NCI-H128 (cell line): ENCODE measurements around the gene PLEKHA5.

Source experiments
- DNase-seq: peaks from one replicate; lab custom pipeline; 2025; ENCODE audit not compliant: unreplicated experiment; lab: John Stamatoyannopoulos, UW

Gene PLEKHA5

DNA sequence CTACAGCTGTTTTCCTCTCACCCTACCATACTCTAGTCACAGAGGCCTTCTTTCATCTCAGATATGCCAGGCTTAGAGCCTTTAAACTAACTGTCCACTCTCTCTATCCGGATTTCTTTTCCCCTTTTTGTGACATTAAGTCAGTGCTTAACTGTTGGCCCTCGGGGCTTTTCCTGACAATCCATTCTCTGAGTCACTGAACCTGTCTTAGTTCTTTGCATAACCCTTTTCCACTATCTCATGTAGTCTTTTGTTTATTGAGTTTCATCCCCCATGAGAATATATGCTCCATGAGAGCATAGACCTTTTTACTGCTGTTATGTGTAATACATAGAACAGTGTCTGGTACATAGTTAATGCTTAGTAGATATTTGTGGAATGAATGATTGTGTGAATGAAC, 68.7 kb downstream of the PLEKHA5 start:
- no peak for DNase-seq

DNA sequence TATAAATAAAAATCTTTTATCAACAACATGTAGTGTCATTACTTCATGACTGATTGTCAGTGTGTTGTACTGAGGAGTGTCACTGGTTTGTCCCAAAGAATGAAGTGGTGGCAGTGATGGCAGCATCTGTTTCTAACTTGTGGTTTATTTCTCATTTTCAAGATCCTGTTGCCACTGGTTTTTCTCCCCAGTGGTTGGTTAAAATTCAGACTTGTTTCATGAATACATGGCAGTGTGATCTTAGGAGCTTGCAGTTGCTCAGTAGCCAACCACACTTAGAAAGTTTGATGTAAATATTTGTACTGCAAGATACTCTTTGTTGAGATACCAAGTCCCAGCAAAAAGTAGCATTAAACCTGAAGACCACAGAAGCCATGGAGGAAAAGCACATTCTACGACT, 69.8 kb downstream of the PLEKHA5 start:
- DNase-seq = no peak

DNA sequence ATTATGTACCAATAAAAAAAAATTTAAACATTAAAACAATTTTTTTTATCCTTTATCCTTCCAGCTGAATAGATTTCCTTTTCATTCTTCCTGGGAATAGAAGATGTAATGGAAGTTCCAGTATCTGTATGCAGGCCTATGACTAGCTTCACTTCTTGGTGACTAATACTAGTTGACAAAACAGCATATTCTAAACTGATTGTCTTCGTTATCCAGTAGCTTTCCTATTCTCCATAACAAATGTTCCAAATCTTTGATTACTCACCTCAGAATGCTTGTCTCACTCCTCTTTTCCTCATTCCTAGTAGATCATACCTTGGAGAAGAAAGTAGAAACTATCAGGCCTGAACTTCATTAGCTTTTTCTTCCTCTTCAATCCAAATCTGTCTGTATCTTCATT, 70.7 kb downstream of the PLEKHA5 start:
- no peak for DNase-seq

- no peak for DNase-seq
Observed at GRCh38 chr12:19201661-19202060, 72.1 kb downstream of the PLEKHA5 start.

GRCh38 chr12:19203013-19203412, 73.5 kb downstream of the PLEKHA5 start:
- no peak for DNase-seq

- no peak for DNase-seq
Observed at GRCh38 chr12:19203539-19204506, 74.3 kb downstream of the PLEKHA5 start.

DNA sequence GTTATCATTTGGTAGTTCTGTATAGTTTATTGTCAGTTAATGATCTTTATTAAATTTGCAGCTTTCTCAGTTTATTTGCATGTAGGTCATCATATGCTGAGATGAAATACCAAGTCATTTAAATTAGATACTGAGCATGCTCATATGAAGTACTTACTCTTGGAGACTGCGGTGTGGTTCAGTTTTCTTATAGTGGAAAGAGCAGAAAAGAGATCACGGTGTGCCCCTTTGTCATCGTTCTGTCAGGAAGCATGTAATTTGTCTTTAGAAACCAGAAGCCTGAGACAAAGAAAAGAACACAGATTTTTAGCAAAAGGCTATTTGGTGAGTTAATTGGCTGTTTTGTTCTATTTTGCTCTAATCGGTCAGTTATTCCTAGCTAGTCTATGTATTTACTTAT, 75.6 kb downstream of the PLEKHA5 start:
- DNase-seq = no peak

DNA sequence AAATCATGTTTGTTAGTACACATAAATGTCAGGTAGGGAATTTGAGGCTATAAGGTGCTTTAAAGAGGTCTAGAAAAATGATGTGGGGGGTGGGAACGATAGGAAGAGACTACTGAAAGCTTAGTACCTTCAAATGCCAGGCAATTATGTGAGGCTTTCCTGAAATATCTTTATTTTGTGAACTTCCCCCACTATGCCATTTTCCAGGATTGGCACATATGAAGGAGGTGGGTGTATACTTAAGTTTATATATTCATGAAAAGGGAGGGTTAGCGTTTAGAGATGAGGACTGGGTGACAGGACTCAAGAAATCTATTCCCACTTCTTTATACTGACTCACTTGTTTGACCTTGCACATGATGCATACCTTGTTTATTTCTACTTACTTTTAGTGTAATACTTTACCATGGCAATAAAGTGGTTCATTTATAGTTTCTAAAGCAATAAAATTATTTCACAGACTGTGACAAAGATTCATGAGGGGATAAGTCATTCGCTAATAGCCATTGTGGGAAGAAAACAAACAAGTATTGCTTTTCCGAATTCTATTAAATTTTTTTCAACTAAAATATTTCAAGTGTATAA, 77.1 kb downstream of the PLEKHA5 start:
- no peak for DNase-seq

- no peak for DNase-seq
Observed at GRCh38 chr12:19208456-19208855, 78.9 kb downstream of the PLEKHA5 start.

- DNase-seq = no peak
Observed at GRCh38 chr12:19209661-19210060, 80.1 kb downstream of the PLEKHA5 start.

DNA sequence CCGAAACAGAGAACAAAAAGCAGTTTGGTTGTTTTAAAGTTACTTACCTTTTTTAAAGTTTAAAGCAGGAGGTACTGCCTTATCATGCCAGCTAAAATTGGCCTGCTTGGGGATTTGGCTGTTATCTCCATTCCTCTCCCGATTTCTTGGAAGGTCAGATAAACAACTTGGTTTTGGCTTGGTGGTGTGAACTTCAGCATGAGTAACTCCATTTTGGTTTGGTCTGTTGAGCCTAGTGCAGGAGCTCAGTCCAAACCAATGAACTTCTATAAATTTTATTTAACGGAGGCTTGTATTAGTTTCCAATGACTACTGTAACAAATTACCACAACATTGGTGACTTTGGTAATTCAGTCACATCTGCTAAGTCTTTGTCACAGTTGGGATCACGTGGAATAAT, 82.3 kb downstream of the PLEKHA5 start:
- DNase-seq = no peak

DNA sequence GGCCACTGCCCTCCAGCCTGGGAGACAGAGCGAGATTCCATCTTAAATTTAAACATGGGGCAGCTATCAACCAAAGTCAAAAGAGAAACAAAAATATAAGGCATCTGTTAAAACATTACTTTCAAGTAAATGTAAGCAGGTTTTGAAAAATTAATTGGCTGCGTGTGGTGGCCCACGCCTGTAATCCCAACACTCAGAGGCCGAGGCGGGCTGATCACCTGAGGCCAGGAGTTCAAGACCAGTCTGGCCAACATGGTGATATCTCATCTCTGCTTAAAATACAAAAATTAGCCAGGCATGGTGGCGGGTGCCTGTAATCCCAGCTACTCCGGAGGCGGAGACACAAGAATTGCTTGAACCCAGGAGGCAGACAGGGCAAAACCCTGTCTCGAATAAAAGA, 82.7 kb downstream of the PLEKHA5 start:
- no peak for DNase-seq

GRCh38 chr12:19214020-19214419, 84.5 kb downstream of the PLEKHA5 start:
- no peak for DNase-seq

GRCh38 chr12:19215115-19215514, 85.6 kb downstream of the PLEKHA5 start:
- DNase-seq = no peak

DNA sequence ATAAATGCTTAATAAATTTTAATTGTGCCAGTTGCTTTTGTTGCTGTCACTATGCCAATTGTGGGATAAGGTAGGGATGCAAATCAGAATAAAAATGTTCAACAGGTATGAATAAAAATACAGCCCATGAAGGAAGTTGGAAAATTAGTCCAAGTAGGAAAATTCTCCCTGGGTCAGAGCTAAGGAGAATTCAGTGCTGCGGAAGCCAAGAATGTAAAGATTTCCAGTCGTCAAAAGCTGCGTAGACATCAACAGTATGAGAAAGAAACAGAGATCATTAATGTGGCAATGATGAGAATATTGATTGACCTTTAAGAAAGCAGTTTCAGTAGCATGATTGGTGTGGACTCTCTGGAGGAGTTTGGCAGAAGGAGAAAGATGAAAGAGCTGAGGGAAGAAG, 87.9 kb downstream of the PLEKHA5 start:
- DNase-seq = no peak

GRCh38 chr12:19220205-19220604, 90.7 kb downstream of the PLEKHA5 start:
- no peak for DNase-seq

- no peak for DNase-seq
Observed at GRCh38 chr12:19220852-19221466, 91.4 kb downstream of the PLEKHA5 start.

DNA sequence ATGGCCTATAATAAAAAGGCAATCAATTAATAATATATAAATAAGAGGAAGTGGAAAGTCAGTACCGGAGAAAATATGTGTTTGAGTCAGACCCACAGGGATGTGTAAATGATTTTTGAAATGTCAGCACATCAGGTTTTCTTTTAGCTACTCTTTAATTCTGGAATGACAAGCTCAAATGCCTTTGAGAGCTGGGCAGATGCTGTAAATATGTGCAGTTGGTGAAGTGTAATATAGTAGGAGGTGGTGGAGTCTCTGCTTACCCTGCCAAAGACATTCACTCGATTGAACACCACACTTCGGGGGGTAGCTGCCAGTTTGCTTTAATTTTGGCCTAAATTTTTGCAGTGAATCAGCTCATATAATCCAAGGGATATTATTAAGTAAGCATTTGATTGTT, 93.0 kb downstream of the PLEKHA5 start:
- no peak for DNase-seq

DNA sequence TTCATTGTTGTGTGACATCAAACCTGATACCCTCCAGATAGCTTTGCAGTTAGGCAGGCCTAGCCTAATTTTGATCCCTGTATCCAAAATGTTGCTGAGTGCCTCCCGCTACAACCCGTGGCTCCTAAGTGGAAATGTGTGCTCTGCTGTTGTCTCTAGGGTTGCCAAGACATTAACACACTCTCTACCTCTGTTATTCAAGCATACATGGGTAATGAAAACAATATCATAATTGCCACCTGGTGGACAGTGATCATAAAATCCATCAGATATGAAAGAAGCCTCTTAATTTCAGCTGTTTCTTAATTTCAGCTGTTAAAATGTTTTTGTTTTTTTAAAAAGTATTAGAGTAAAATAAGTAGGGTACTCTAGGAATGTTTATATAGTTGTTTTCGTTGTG, 93.5 kb downstream of the PLEKHA5 start:
- DNase-seq = peak; percentile 38

DNA sequence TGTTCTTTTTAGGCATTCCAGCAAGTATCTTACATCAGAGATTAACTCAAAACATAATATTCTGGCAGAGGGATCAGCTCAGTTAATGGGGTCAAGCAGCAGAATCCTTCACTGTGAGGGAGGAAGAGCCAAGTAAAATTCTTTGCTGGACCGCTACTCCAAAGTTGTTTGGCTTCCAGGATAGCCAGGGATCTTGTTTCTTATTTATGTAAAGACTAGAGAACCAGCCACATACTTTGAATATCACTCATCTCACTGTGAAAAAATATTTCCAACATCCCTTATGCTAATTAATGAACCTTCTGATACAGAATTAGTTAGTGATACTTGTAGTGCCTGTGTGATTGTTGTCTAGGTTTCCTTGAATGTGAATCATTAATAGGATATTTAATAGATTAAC, 94.2 kb downstream of the PLEKHA5 start:
- DNase-seq = no peak

- DNase-seq = no peak
Observed at GRCh38 chr12:19224746-19225145, 95.2 kb downstream of the PLEKHA5 start.
